ENCODE measurements around the gene TECPR1. TPM values are rescaled to one million over a fixed set of nuclear protein-coding genes. Genes with fewer than 3 reads are reported as not detected.

Gene TECPR1
- total and polyA plus RNA-seq, 2 experiments from 2014 or later, result 19.2 to 24.4 TPM

GRCh38 chr7:98165827-98166667 lies 86.0 kb downstream of the TECPR1 start:
- no peaks in the 10 kb centered on the region for H3K36me3 ChIP-seq
- peak; percentile 37 to 63 for DNase-seq (ENCODE audit: low read depth in 1 of 2, low spot score in 1 of 2)
- H3K4me1 ChIP-seq (ENCODE audit: low read depth), result peaks cover 10% of the 10 kb centered on the region
- no peaks in the 10 kb centered on the region for H3K27me3 ChIP-seq
- H3K27ac ChIP-seq, result no peak overlapping the region
- H3K9me3 ChIP-seq (ENCODE audit: low read depth), result no peaks in the 10 kb centered on the region
- no peak overlapping the region for H3K4me3 ChIP-seq
- TF ChIP-seq CTCF (IDR thresholded peaks at IDR 0.05; ENCODE audit: low read depth, low read length), result peak; percentile 74

Other genes starting within 250 kb of the TECPR1 start
- gene LMTK2, start 145.4 kb downstream of the TECPR1 start, total RNA-seq, result 19.2 and 23.8 TPM in 2 replicates
- 6.7 and 9.4 TPM in 2 replicates for gene LMTK2, start 145.4 kb downstream of the TECPR1 start, polyA plus RNA-seq
- 2.2 TPM in 1 of 2 replicates, not detected in the other for gene BHLHA15, start 40.8 kb downstream of the TECPR1 start, total RNA-seq
- 0.44 TPM in 1 of 2 replicates, not detected in the other for gene BHLHA15, start 40.8 kb downstream of the TECPR1 start, polyA plus RNA-seq
- 23.0 and 30.0 TPM in 2 replicates for gene BRI3, start 29.5 kb upstream of the TECPR1 start, total RNA-seq
- gene BRI3, start 29.5 kb upstream of the TECPR1 start, polyA plus RNA-seq, result 50.8 and 61.4 TPM in 2 replicates
- 5.6 and 11.6 TPM in 2 replicates for gene BAIAP2L1, start 148.9 kb upstream of the TECPR1 start, total RNA-seq
- gene BAIAP2L1, start 148.9 kb upstream of the TECPR1 start, polyA plus RNA-seq, result 7.6 and 17.4 TPM in 2 replicates